GM13977 (cell line): Measurements from ENCODE around the gene ACTR1A.
"Not testable (repeated sequence)": the region's sequence is repeated elsewhere in the genome, so short reads cannot be mapped to it uniquely, and the experiment has no call there.

Experiments used
- DNase-seq: peaks from one replicate; pipeline ENCODE4 v3.0.0; 2012; ENCODE audit warnings: low spot score
- in situ Hi-C: fragments of 300-500 bp; cut with MboI; formaldehyde crosslinking; loops from one replicate; pipeline ENCODE4 v1.12.0; 2022; ENCODE audit warnings: low sequenced_read_pairs, low pct_unique_long_range_greater_than_20kb, mixed read lengths, inconsistent platforms; ENCODE audit not compliant: unreplicated experiment
- TF ChIP-seq, protein P1 (sequence below): IDR thresholded peaks from 2 replicates; pipeline ENCODE4 v1.5.1; 2012; ENCODE audit warnings: mild to moderate bottlenecking, control low read depth; ENCODE audit not compliant: insufficient read depth; ENCODE audit errors: extremely low read depth, missing control alignments

The ACTR1A gene

GRCh38 chr10:102457591-102458150, 44.8 kb downstream of the ACTR1A start:
- TF ChIP-seq, protein P1, sequence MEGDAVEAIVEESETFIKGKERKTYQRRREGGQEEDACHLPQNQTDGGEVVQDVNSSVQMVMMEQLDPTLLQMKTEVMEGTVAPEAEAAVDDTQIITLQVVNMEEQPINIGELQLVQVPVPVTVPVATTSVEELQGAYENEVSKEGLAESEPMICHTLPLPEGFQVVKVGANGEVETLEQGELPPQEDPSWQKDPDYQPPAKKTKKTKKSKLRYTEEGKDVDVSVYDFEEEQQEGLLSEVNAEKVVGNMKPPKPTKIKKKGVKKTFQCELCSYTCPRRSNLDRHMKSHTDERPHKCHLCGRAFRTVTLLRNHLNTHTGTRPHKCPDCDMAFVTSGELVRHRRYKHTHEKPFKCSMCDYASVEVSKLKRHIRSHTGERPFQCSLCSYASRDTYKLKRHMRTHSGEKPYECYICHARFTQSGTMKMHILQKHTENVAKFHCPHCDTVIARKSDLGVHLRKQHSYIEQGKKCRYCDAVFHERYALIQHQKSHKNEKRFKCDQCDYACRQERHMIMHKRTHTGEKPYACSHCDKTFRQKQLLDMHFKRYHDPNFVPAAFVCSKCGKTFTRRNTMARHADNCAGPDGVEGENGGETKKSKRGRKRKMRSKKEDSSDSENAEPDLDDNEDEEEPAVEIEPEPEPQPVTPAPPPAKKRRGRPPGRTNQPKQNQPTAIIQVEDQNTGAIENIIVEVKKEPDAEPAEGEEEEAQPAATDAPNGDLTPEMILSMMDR: no peak
- DNase-seq: no peak
- in situ Hi-C loops: no loop called here

GRCh38 chr10:102455893-102456471, 46.5 kb downstream of the ACTR1A start:
- TF ChIP-seq, protein P1: no peak
- DNase-seq: no peak

DNA sequence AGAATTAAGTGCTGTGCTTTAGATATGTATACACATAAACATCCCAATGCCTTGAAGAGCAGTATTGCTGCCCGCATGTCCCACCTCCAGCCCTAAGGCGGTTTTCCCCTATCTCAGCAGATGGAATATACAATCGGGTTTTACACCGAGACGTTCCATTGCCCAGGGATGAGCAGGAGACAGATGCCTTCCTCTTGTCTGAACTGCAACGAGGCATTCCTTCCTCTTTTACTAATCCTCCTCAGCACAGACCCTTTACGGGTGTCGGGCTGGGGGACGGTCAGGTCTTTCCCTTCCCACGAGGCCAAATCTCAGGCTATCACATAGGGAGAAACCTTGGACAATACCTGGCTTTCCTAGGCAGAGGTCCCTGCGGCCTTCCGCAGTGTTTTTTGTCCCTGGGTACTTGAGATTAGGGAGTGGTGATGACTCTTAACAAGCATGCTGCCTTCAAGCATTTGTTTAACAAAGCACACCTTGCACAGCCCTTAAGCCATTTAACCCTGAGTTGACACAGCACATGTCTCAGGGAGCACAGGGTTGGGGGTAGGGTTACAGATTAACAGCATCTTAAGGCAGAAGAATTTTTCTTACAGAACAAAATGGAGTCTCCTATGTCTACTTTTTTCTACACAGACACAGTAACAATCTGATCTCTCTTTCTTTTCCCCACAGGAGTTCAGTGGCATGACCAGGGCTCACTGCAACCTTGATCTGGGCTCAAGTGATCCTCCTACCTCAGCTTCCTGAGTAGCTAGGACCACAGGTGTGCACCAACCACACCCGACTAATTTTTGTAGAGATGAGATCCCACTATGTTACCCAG, 47.6 kb downstream of the ACTR1A start:
- in situ Hi-C loops, DNase-seq: not testable (repeated sequence)

More at GRCh38 chr10:102455893-102456471, 46.5 kb downstream of the ACTR1A start:
- in situ Hi-C loops: no loop called here

GRCh38 chr10:102453502-102453901, 49.0 kb downstream of the ACTR1A start:
- in situ Hi-C loops: no loop called here
- TF ChIP-seq, protein P1: no peak
- no peak for DNase-seq

DNA sequence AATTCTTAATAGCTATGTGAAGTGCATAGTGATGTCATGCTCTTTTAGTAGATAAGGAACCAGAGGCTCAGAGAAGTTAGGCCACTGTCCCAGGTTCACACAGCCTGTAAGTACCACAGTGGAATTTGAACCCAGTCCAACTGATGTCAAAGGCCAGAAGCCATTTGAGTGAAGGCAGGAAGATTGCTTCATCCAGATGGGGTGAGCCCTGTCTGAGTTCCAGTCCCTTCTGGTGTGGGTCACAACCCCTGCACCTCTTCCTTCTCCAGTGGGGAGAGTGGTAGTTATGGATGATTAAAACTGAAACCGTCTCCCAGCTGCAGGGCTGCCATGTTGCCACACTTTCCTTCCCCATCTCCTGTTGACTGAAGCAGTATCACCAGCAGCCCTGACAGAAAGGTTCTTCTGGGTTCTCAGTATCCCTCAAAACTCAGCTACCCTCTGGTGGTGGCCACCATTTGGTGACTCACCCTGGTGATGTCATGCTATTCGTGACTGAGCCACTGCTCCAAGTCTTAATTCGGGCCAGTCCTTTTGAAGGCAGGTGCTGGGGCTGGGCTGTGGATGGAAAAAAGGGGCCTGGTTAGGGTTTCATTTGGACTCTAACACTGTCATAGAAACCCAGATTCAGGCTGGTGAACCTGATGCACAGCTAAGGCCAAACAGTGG, 49.7 kb downstream of the ACTR1A start:
- in situ Hi-C loops: no loop called here
- TF ChIP-seq, protein P1: no peak
- peak; percentile 39 for DNase-seq

DNA sequence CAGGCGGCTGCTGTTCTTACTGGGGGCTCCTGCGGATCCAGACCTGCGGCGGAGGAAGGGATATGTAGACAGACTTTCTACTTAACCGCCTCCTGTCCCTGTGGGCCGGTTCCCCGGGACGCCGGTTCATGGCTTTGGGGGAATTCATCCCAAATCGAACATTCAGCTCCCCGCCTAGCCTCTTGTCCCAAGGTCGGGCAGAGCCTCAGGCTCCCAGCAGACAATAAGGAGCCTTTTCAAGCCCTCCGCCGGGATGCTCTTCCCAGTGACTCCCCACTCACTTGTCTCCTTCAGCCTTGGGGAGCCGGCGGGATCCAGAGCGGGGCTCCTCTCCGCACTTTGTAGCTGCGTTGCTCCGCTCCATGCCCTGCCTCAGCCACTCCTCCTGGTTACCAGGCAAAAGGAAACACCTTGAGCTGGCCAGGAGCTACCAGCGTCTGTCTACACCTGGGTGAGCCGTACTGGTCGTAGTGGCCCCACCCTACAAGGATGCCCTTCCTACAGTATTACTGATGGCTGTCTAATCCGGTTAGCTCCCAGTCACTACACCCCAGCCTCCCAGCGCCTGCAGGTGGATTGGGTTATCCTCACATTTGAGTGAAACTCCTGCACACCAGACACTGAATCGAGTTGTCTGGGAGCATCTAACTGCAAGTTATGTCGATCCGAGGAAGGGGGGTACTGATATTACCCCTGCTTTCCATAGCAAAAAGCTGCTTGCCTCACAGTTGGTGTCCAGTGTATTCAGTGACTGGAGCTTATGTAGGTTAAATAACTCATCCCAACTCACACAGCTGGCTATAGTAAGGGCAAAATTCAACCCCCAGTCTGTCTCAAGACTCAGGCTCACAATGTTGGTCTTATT, 51.2 kb downstream of the ACTR1A start, which contains the start of gene C10orf95:
Gene C10orf95 (minus strand): TSS at position 439 of the 865 bp plus-strand sequence. CDS start 450 bp downstream, outside the sequence.
- in situ Hi-C loops: no loop called here
- TF ChIP-seq, protein P1: no peak
- DNase-seq: no peak
